Activated naive CD4-positive, alpha-beta T cell treated with anti-CD3 and anti-CD28 coated beads, Interleukin-2, amount 50 U/mL, for 72 hours (primary cell): ENCODE data around the gene CNOT10. TPM values are rescaled to one million over a fixed set of nuclear protein-coding genes. Genes with fewer than 3 reads are reported as not detected.

Experiments
- ATAC-seq, 2 donors: fragments of 150-1000 bp; cut with Tn5 transposase; 2 replicates each; pipeline ENCODE4 v1.10.0; 2021; ENCODE audit warnings: mild to moderate bottlenecking in 2 of 2, moderate library complexity in 2 of 2
- DNase-seq, 2 donors: peaks; one replicate each; pipeline ENCODE4 v3.0.0; 2021 to 2022; ENCODE audit warnings: low spot score in 2 of 2
- H3K27ac Mint-ChIP-seq, 2 donors: one replicate each; pipeline ENCODE4 v1.8.0; 2022; ENCODE audit warnings: mild to moderate bottlenecking in 2 of 2, mixed read lengths in 2 of 2
- H3K36me3 Mint-ChIP-seq, 2 donors: one replicate each; pipeline ENCODE4 v1.8.0; 2022; ENCODE audit warnings: mixed read lengths in 2 of 2
- H3K9me3 Mint-ChIP-seq, 2 donors: one replicate each; pipeline ENCODE4 v1.8.0; 2022; ENCODE audit warnings: mixed read lengths in 2 of 2
- total RNA-seq, 2 donors: library from RNA; stranded (reverse); gene quantifications; one replicate each; pipeline ENCODE4 v1.2.3, GENCODE V29; 2022

Gene CNOT10
- total RNA-seq, 2 donors from 2014 or later = 56.8 to 60.2 TPM

GRCh38 chr3:32818970-32819511 is 134.1 kb downstream of the CNOT10 start:
- Mint-ChIP-seq H3K9me3 (no peaks in the 10 kb centered on the region), H3K27ac (no peak overlapping the region), H3K36me3 (peaks cover 6% of the 10 kb centered on the region in 2 donors)
- no peak for ATAC-seq
- no peak for DNase-seq

GRCh38 chr3:32819551-32820348 is 134.8 kb downstream of the CNOT10 start:
- Mint-ChIP-seq H3K27ac (no peak overlapping the region), H3K36me3 (peaks cover 6% of the 10 kb centered on the region in 2 donors), H3K9me3 (no peaks in the 10 kb centered on the region)
- DNase-seq (no peak), ATAC-seq (no peak)

GRCh38 chr3:32820430-32820829 is 135.4 kb downstream of the CNOT10 start:
- H3K9me3 Mint-ChIP-seq = no peaks in the 10 kb centered on the region
- DNase-seq (no peak), ATAC-seq (no peak)
- peaks cover 6% of the 10 kb centered on the region in 2 donors for H3K36me3 Mint-ChIP-seq
- no peak overlapping the region for H3K27ac Mint-ChIP-seq

- no peaks in the 10 kb centered on the region for H3K9me3 Mint-ChIP-seq
- no peak for ATAC-seq
- no peak overlapping the region for H3K27ac Mint-ChIP-seq
- no peak for DNase-seq
- H3K36me3 Mint-ChIP-seq = peaks cover 6% of the 10 kb centered on the region in 2 donors
These were observed 136.1 kb downstream of the CNOT10 start for GRCh38 chr3:32820971-32821685.

- Mint-ChIP-seq H3K9me3 (no peaks in the 10 kb centered on the region), H3K36me3 (peaks cover 6% of the 10 kb centered on the region in 2 donors), H3K27ac (no peak overlapping the region)
- DNase-seq (no peak), ATAC-seq (no peak)
These were observed 136.8 kb downstream of the CNOT10 start for GRCh38 chr3:32821686-32822296.

- no peak for DNase-seq
- no peak for ATAC-seq
- H3K27ac Mint-ChIP-seq = no peak overlapping the region
- peaks cover 6% of the 10 kb centered on the region in 2 donors for H3K36me3 Mint-ChIP-seq
- no peaks in the 10 kb centered on the region for H3K9me3 Mint-ChIP-seq
These were observed 137.9 kb downstream of the CNOT10 start for GRCh38 chr3:32822609-32823498.

Other genes with a start within 250 kb of the CNOT10 start
- 10 to 100 TPM; 38.1 to 72.7 TPM for gene CMTM6, start 182.3 kb upstream of the CNOT10 start, total RNA-seq
- 10 to 100 TPM; 27.8 to 36.3 TPM for gene DYNC1LI1, start 114.3 kb upstream of the CNOT10 start, total RNA-seq
- gene TRIM71, start 132.8 kb downstream of the CNOT10 start, total RNA-seq = under 1 TPM; 0.02 to 0.08 TPM